IMR-90 (cell line): ENCODE measurements around the gene ZNF3. TPM values are rescaled to one million over a fixed set of nuclear protein-coding genes. Genes with fewer than 3 reads are reported as not detected.

ENCODE experiments used
- ATAC-seq: fragments of 200-7000 bp; cut with Tn5 transposase; 2 replicates; pipeline ENCODE4 v1.9.1; 2020; ENCODE audit warnings: low read depth, mild to moderate bottlenecking, moderate library complexity
- BruUV-seq: library from RNA; stranded (reverse); fragments of 400-500 nt; replicated peaks from 2 replicates; lab custom pipeline; 2021; lab: Mats Ljungman, UMichigan
- CTCF ChIA-PET: fragments of 300-600 bp; formaldehyde crosslinking; extraction: SDS; loops from one replicate; lab custom pipeline; 2021; ENCODE audit warnings: antibody characterized with exemption; lab: Yijun Ruan, JAX
- POLR2A ChIA-PET: fragments of 300-600 bp; sonication (Branson Sonifier 250); formaldehyde crosslinking; loops from one replicate; lab custom pipeline; 2022; ENCODE audit warnings: antibody characterized with exemption; ENCODE audit not compliant: unreplicated experiment; lab: Charles Lee
- DNase-seq: peaks from one replicate; pipeline ENCODE4 v3.0.0; 2013
- H2AFZ ChIP-seq: replicated peaks from 2 replicates; pipeline ENCODE3; 2013; ENCODE audit warnings: low read length, mild to moderate bottlenecking; ENCODE audit not compliant: poor library complexity
- H2AK5ac ChIP-seq: 2 replicates; pipeline ENCODE4 v1.6.1; 2013; ENCODE audit warnings: low read depth, low read length, inconsistent platforms
- H2AK9ac ChIP-seq: replicated peaks from 2 replicates; pipeline ENCODE3; 2013; ENCODE audit warnings: mild to moderate bottlenecking, low read depth, low read length, moderate library complexity; ENCODE audit not compliant: poor library complexity
- H2BK120ac ChIP-seq: 2 replicates; pipeline ENCODE4 v1.6.1; 2013; ENCODE audit warnings: low read depth, low read length, inconsistent platforms
- H2BK15ac ChIP-seq: 3 replicates; pipeline ENCODE4 v1.6.1; 2013; ENCODE audit warnings: low read depth, low read length, inconsistent platforms
- H2BK20ac ChIP-seq: 2 replicates; pipeline ENCODE4 v1.6.1; 2013; ENCODE audit warnings: low read depth, mild to moderate bottlenecking, inconsistent platforms, low read length, moderate library complexity
- H2BK5ac ChIP-seq: 2 replicates; pipeline ENCODE4 v1.6.1; 2013; ENCODE audit warnings: mild to moderate bottlenecking, low read depth, low read length, inconsistent platforms; ENCODE audit not compliant: poor library complexity, severe bottlenecking
- H3K14ac ChIP-seq: replicated peaks from 2 replicates; pipeline ENCODE4 v1.6.1; 2013; ENCODE audit warnings: low read depth, low read length, inconsistent platforms
- H3K18ac ChIP-seq: 2 replicates; pipeline ENCODE4 v1.6.1; 2013; ENCODE audit warnings: low read depth, low read length, control low read depth
- H3K23ac ChIP-seq: 2 replicates; pipeline ENCODE4 v1.6.1; 2013; ENCODE audit warnings: low read depth, low read length, inconsistent platforms
- H3K27ac ChIP-seq: 2 replicates; pipeline ENCODE4 v1.5.1; 2013; ENCODE audit warnings: mild to moderate bottlenecking, control low read depth, low read length; ENCODE audit not compliant: insufficient read depth
- H3K27me3 ChIP-seq: 2 replicates; pipeline ENCODE4 v1.6.1; 2013; ENCODE audit warnings: low read length; ENCODE audit not compliant: control insufficient read depth, insufficient read depth
- H3K36me3 ChIP-seq: 2 replicates; pipeline ENCODE4 v1.6.1; 2013; ENCODE audit warnings: low read length, mixed read lengths; ENCODE audit not compliant: control insufficient read depth, insufficient read depth
- H3K4ac ChIP-seq: 2 replicates; pipeline ENCODE4 v1.6.1; 2013; ENCODE audit warnings: low read depth, low read length, inconsistent platforms
- H3K4me1 ChIP-seq: 2 replicates; pipeline ENCODE4 v1.6.1; 2013; ENCODE audit warnings: low read length, mixed read lengths; ENCODE audit not compliant: control insufficient read depth, insufficient read depth
- H3K4me2 ChIP-seq: 2 replicates; pipeline ENCODE4 v1.6.1; 2013; ENCODE audit warnings: low read depth, mild to moderate bottlenecking, control low read depth, low read length, moderate library complexity
- H3K4me3 ChIP-seq: 2 replicates; pipeline ENCODE4 v1.5.1; 2013; ENCODE audit warnings: low read depth, mild to moderate bottlenecking, control low read depth, low read length, moderate library complexity; ENCODE audit not compliant: insufficient read depth
- H3K56ac ChIP-seq: 2 replicates; pipeline ENCODE4 v1.6.1; 2013; ENCODE audit warnings: low read length, inconsistent platforms; ENCODE audit not compliant: insufficient read depth; ENCODE audit errors: extremely low read depth
- H3K79me1 ChIP-seq, 2 experiments: 2 replicates each; pipeline ENCODE4 v1.6.1; 2013; ENCODE audit warnings: low read length in 2 of 2, inconsistent platforms in 1 of 2, low read depth in 1 of 2
- H3K9ac ChIP-seq: 2 replicates; pipeline ENCODE4 v1.6.1; 2013; ENCODE audit warnings: low read depth, low read length, control low read depth
- H3K9me1 ChIP-seq: 2 replicates; pipeline ENCODE4 v1.6.1; 2013; ENCODE audit warnings: low read length, inconsistent platforms; ENCODE audit not compliant: insufficient read depth
- H3K9me3 ChIP-seq: 2 replicates; pipeline ENCODE4 v1.6.1; 2013; ENCODE audit warnings: low read length; ENCODE audit not compliant: control insufficient read depth, insufficient read depth
- H4K20me1 ChIP-seq: 2 replicates; pipeline ENCODE4 v1.6.1; 2013; ENCODE audit warnings: low read length, inconsistent platforms; ENCODE audit not compliant: insufficient read depth
- H4K5ac ChIP-seq: 2 replicates; pipeline ENCODE4 v1.6.1; 2013; ENCODE audit warnings: mild to moderate bottlenecking, low read depth, low read length, control low read depth
- H4K8ac ChIP-seq, 2 experiments: 2 replicates each; pipeline ENCODE4 v1.6.1; 2013; ENCODE audit warnings: low read depth in 2 of 2, low read length in 2 of 2, control low read depth in 1 of 2, inconsistent platforms in 1 of 2
- H4K91ac ChIP-seq: 2 replicates; pipeline ENCODE4 v1.6.1; 2013; ENCODE audit warnings: low read depth, low read length, inconsistent platforms; ENCODE audit not compliant: insufficient read depth
- BHLHE40 ChIP-seq: fragments of 150-350 bp; IDR thresholded peaks from 2 replicates; pipeline ENCODE4 v1.6.1; 2016; ENCODE audit warnings: mild to moderate bottlenecking, low read depth, low read length
- ELK1 ChIP-seq: fragments of 150-350 bp; IDR thresholded peaks from 2 replicates; pipeline ENCODE4 v1.6.1; 2016; ENCODE audit warnings: low read depth, mild to moderate bottlenecking, low read length, moderate library complexity, borderline replicate concordance
- FOS ChIP-seq: fragments of 150-350 bp; IDR thresholded peaks from 2 replicates; pipeline ENCODE4 v1.6.1; 2016; ENCODE audit warnings: low read depth, low read length
- MAFK ChIP-seq: IDR thresholded peaks from 2 replicates; pipeline ENCODE4 v1.6.1; 2012; ENCODE audit warnings: low read depth, low read length, improper control_type of control experiment
- MAZ ChIP-seq: IDR thresholded peaks from 2 replicates; pipeline ENCODE4 v1.6.1; 2012; ENCODE audit warnings: low read depth, mild to moderate bottlenecking, low read length, improper control_type of control experiment, moderate library complexity, borderline replicate concordance
- RFX5 ChIP-seq: IDR thresholded peaks from 2 replicates; pipeline ENCODE4 v1.8.0; 2012; ENCODE audit warnings: low read depth, mild to moderate bottlenecking, low read length, moderate library complexity
- SMC3 ChIP-seq: fragments of 150-350 bp; IDR thresholded peaks from 2 replicates; pipeline ENCODE4 v1.6.1; 2016; ENCODE audit warnings: low read depth, mild to moderate bottlenecking, antibody characterized with exemption, low read length, moderate library complexity
- WGBS, 2 experiments: methylation state at CpG; one replicate each; pipeline versions ENCODE4 v1.1.5 to v1.1.7; 2013; ENCODE audit warnings: missing lambda C conversion rate in 2 of 2; ENCODE audit not compliant: insufficient read length in 1 of 2; ENCODE audit errors: extremely low coverage in 2 of 2; 5-methylcytosine and 5-hydroxymethylcytosine counted together
- dilution Hi-C: fragments of 300-500 bp; cut with HindIII; formaldehyde crosslinking; loops from one replicate; pipeline ENCODE4 v1.14.3; 2018; ENCODE audit warnings: low sequenced_read_pairs; ENCODE audit not compliant: unreplicated experiment
- in situ Hi-C: fragments of 300-500 bp; cut with MboI; formaldehyde crosslinking; loops from 3 replicates; pipeline ENCODE4 v1.14.3; 2019; ENCODE audit warnings: low sequenced_read_pairs, inconsistent platforms, mixed read lengths
- intact Hi-C: fragments of 100-400 bp; cut with micrococcal nuclease; formaldehyde crosslinking; loops from 2 replicates; pipeline ENCODE4 v1.10.0; 2022
- polyA plus RNA-seq, 3 experiments: library from polyadenylated mRNA; depleted of rRNA; stranded (reverse); fragments of >200 nt; gene quantifications; 2 replicates each; pipeline ENCODE4 v1.2.3, GENCODE V29; 2012; ENCODE audit warnings: low replicate concordance in 1 of 3
- total RNA-seq: library from RNA; depleted of rRNA; stranded (reverse); fragments of >200 nt; gene quantifications from 2 replicates; pipeline ENCODE4 v1.2.3, GENCODE V29; 2012
- TF ChIP-seq, protein P1 (sequence below): conservative IDR thresholded peaks from 2 replicates; pipeline ENCODE4 v1.5.1; 2012; ENCODE audit warnings: mild to moderate bottlenecking, low read depth, low read length, improper control_type of control experiment
- TF ChIP-seq, protein P2 (sequence below): fragments of 150-350 bp; IDR thresholded peaks from 2 replicates; pipeline ENCODE4 v1.6.1; 2017; ENCODE audit warnings: mild to moderate bottlenecking, antibody characterized with exemption, low read length, low read depth

Gene ZNF3
- total and polyA plus RNA-seq, 2 of the 4 experiments (the other 2 are of a cell fraction), result 24.8 to 30.8 TPM

DNA sequence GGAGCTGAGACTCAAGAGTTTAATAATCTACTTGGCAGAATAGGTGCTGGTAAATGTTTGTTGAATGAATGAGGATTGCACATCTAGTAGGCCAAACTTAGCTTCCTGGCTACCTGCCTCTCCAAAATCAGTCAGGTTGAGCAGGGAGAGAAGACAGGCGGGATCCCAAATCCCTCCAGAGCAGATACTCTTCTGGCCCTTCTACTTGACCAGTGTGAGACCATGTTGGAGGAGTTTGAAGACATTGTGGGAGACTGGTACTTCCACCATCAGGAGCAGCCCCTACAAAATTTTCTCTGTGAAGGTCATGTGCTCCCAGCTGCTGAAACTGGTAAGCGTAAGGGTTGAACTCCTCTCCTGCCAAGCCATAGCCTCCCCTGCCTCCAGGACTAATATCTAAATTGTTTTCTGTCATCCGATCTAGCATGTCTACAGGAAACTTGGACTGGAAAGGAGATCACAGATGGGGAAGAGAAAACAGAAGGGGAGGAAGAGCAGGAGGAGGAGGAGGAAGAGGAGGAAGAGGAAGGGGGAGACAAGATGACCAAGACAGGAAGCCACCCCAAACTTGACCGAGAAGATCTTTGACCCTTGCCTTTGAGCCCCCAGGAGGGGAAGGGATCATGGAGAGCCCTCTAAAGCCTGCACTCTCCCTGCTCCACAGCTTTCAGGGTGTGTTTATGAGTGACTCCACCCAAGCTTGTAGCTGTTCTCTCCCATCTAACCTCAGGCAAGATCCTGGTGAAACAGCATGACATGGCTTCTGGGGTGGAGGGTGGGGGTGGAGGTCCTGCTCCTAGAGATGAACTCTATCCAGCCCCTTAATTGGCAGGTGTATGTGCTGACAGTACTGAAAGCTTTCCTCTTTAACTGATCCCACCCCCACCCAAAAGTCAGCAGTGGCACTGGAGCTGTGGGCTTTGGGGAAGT lies 43.0 kb upstream of the ZNF3 start:
- TF ChIP-seq MAFK, result no peak
- TF ChIP-seq SMC3, result no peak
- TF ChIP-seq, protein P1, sequence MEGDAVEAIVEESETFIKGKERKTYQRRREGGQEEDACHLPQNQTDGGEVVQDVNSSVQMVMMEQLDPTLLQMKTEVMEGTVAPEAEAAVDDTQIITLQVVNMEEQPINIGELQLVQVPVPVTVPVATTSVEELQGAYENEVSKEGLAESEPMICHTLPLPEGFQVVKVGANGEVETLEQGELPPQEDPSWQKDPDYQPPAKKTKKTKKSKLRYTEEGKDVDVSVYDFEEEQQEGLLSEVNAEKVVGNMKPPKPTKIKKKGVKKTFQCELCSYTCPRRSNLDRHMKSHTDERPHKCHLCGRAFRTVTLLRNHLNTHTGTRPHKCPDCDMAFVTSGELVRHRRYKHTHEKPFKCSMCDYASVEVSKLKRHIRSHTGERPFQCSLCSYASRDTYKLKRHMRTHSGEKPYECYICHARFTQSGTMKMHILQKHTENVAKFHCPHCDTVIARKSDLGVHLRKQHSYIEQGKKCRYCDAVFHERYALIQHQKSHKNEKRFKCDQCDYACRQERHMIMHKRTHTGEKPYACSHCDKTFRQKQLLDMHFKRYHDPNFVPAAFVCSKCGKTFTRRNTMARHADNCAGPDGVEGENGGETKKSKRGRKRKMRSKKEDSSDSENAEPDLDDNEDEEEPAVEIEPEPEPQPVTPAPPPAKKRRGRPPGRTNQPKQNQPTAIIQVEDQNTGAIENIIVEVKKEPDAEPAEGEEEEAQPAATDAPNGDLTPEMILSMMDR, result no peak
- TF ChIP-seq, protein P2, sequence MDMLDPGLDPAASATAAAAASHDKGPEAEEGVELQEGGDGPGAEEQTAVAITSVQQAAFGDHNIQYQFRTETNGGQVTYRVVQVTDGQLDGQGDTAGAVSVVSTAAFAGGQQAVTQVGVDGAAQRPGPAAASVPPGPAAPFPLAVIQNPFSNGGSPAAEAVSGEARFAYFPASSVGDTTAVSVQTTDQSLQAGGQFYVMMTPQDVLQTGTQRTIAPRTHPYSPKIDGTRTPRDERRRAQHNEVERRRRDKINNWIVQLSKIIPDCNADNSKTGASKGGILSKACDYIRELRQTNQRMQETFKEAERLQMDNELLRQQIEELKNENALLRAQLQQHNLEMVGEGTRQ, result no peak
- no peak for TF ChIP-seq FOS
- TF ChIP-seq RFX5, result no peak
- no peak for TF ChIP-seq MAZ
- TF ChIP-seq ELK1, result no peak
- no peak for TF ChIP-seq BHLHE40
- intact Hi-C loops, result no loop called here

More for the DNA sequence above, 43.0 kb upstream of the ZNF3 start:
- no peak overlapping the region for H3K18ac ChIP-seq
- no peak overlapping the region for H2AFZ ChIP-seq
- no peak overlapping the region for H3K4me2 ChIP-seq
- BruUV-seq, result TSS peak; percentile 82
- no peak overlapping the region for H3K14ac ChIP-seq
- H2BK120ac ChIP-seq, result no peak overlapping the region
- no peak overlapping the region for H3K4ac ChIP-seq
- H4K5ac ChIP-seq, result no peak overlapping the region
- no peak overlapping the region for H3K27ac ChIP-seq
- no peak overlapping the region for H2BK20ac ChIP-seq
- in situ Hi-C loops (no loop called here), dilution Hi-C loops (no loop called here)
- ChIA-PET POLR2A (no interaction called here), CTCF (no interaction called here)
- H4K8ac ChIP-seq, result no peak overlapping the region
- no peak overlapping the region for H2BK15ac ChIP-seq
- H2BK5ac ChIP-seq, result no peak overlapping the region
- no peak overlapping the region for H3K56ac ChIP-seq
- H4K91ac ChIP-seq, result no peak overlapping the region
- no peaks in the 10 kb centered on the region; the same call in 1 of the 2 replicates for H4K20me1 ChIP-seq
- no peak for DNase-seq
- peak overlapping the region; percentile 75 for H2AK9ac ChIP-seq
- peaks cover 26 to 62% of the 10 kb centered on the region in 2 experiments for H3K79me1 ChIP-seq
- H3K36me3 ChIP-seq, result peaks cover 4% of the 10 kb centered on the region; the same call in 1 of the 2 replicates
- H3K4me1 ChIP-seq, result peaks cover 6% of the 10 kb centered on the region; the same call in 1 of the 2 replicates
- H3K9me1 ChIP-seq, result peaks cover 11% of the 10 kb centered on the region
- no peak for ATAC-seq
- H3K27me3 ChIP-seq, result no peaks in the 10 kb centered on the region
- H3K23ac ChIP-seq, result no peak overlapping the region; the same call in 1 of the 2 replicates
- H3K9ac ChIP-seq, result no peak overlapping the region
- WGBS, 2 experiments, result no CpG with 5 or more reads among the region's 4 CpGs
- no peak overlapping the region for H2AK5ac ChIP-seq
- no peak overlapping the region for H3K4me3 ChIP-seq
- no peaks in the 10 kb centered on the region for H3K9me3 ChIP-seq
